Uterus (tissue), 4 donors: ENCODE measurements around the gene RAX2. TPM values are rescaled to one million over a fixed set of nuclear protein-coding genes. Genes with fewer than 3 reads are reported as not detected.

Experiments
- DNase-seq, 2 donors: peaks; one replicate each; pipeline ENCODE4 v3.0.0-alpha.2; 2019 to 2020
- H3K27ac ChIP-seq, 2 donors: fragments of 200-600 bp; sonication (generic); 1 replicate in 1 of 2; 2 replicates in 1 of 2; pipeline ENCODE4 v1.5.1; 2016 to 2018
- H3K27me3 ChIP-seq, 2 donors: fragments of 200-600 bp; sonication (generic); one replicate each; pipeline ENCODE4 v1.5.1; 2018 to 2019; ENCODE audit warnings: control low read depth in 1 of 2
- H3K36me3 ChIP-seq, 2 donors: fragments of 200-600 bp; sonication (generic); one replicate each; pipeline ENCODE4 v1.5.1; 2019; ENCODE audit warnings: control low read depth in 1 of 2
- H3K4me1 ChIP-seq, 2 donors: fragments of 200-600 bp; sonication (generic); one replicate each; pipeline ENCODE4 v1.5.1; 2018 to 2019; ENCODE audit warnings: control low read depth in 1 of 2
- H3K4me3 ChIP-seq, 2 donors: fragments of 200-600 bp; sonication (generic); 1 replicate in 1 of 2; 2 replicates in 1 of 2; pipeline ENCODE4 v1.5.1; 2018 to 2019; ENCODE audit warnings: mild to moderate bottlenecking in 1 of 2
- H3K9me3 ChIP-seq, 2 donors: fragments of 200-600 bp; sonication (generic); one replicate each; pipeline ENCODE4 v1.5.1; 2019; ENCODE audit warnings: control low read depth in 1 of 2
- POLR2A ChIP-seq, 2 donors: fragments of 450-650 bp; IDR thresholded peaks; one replicate each; pipeline ENCODE4 v1.6.1; 2016; ENCODE audit warnings: antibody characterized with exemption in 2 of 2, mild to moderate bottlenecking in 1 of 2, moderate library complexity in 1 of 2
- intact Hi-C: fragments of 100-400 bp; cut with DNase I; formaldehyde crosslinking; loops from one replicate; pipeline ENCODE4 v1.15.1; 2023; ENCODE audit warnings: low total_unique reads
- total RNA-seq, 4 donors: library from RNA; depleted of rRNA in 3 of 4; stranded (reverse); fragments of >200 nt in 3 of 4; gene quantifications; one replicate each; pipeline versions ENCODE4 v1.1.0 to v1.2.4, GENCODE V29; 2014 to 2023
- TF ChIP-seq, protein P1 (sequence below), 4 experiments: fragments of 200-600 bp in 2 of 4; fragments of 450-650 bp in 2 of 4; sonication (generic) in 2 of 4; IDR thresholded peaks; one replicate each; pipeline ENCODE4 v1.5.1; 2016 to 2019; ENCODE audit warnings: antibody characterized with exemption in 4 of 4, mild to moderate bottlenecking in 2 of 4, moderate library complexity in 1 of 4
- donor health status: DM: yes; HTN: yes; CAD: no.

The RAX2 gene
- total RNA-seq, 4 donors from 2014 or later: 0.14 to 4.3 TPM; not detected in 2

DNA sequence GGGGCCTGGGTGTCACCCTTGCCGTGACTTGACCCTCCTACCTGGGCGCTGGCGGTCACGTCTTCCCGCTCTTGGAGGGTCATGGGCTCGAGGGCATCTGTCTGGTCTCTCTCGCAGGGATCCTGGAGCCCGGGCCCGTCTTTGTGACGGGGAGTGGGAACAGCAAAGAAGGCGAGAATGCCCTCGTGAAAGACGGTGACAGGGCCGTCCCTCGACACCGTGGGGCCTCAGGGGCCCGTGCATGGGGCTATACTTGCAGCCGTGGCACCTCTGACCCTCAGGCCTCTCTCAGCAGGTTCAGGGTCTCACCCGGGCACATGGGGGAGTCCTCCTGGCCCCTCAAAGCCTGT, 35.1 kb upstream of the RAX2 start:
- H3K27ac ChIP-seq: no peak overlapping the region
- intact Hi-C loops: no loop called here
- no peaks in the 10 kb centered on the region for H3K36me3 ChIP-seq
- TF ChIP-seq POLR2A (IDR thresholded peaks at IDR 0.05): no peak
- TF ChIP-seq, protein P1, sequence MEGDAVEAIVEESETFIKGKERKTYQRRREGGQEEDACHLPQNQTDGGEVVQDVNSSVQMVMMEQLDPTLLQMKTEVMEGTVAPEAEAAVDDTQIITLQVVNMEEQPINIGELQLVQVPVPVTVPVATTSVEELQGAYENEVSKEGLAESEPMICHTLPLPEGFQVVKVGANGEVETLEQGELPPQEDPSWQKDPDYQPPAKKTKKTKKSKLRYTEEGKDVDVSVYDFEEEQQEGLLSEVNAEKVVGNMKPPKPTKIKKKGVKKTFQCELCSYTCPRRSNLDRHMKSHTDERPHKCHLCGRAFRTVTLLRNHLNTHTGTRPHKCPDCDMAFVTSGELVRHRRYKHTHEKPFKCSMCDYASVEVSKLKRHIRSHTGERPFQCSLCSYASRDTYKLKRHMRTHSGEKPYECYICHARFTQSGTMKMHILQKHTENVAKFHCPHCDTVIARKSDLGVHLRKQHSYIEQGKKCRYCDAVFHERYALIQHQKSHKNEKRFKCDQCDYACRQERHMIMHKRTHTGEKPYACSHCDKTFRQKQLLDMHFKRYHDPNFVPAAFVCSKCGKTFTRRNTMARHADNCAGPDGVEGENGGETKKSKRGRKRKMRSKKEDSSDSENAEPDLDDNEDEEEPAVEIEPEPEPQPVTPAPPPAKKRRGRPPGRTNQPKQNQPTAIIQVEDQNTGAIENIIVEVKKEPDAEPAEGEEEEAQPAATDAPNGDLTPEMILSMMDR (IDR thresholded peaks at IDR 0.05): no peak
- H3K9me3 ChIP-seq: no peaks in the 10 kb centered on the region
- no peak overlapping the region for H3K4me3 ChIP-seq
- no peak for DNase-seq
- H3K27me3 ChIP-seq: no peaks in the 10 kb centered on the region
- no peaks in the 10 kb centered on the region for H3K4me1 ChIP-seq

DNA sequence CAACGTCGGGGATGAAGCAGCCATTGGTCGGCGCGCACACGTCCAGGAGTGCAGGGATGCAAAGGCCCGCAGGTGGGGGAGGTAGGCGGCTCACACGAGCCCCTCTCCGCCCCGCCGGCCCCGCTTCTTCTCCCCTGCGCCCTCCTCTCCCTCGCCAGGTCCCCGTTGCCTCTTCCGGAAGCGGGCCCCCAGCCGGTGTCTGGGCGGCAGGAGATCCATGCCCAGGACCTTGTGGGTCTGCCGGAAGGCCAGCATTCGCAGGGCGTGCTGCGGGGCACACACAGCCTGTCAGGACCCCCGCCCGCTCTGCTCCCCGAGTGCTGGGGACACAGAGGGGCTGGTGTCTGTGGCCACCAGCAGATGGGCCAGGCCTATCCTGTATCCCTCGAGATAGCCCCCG, 33.8 kb upstream of the RAX2 start:
- no peak overlapping the region for H3K27ac ChIP-seq
- no peaks in the 10 kb centered on the region for H3K36me3 ChIP-seq
- H3K27me3 ChIP-seq: peaks cover 0 to 10% of the 10 kb centered on the region in 2 donors
- H3K4me3 ChIP-seq: no peak overlapping the region
- peaks cover 0 to 7% of the 10 kb centered on the region in 2 donors for H3K4me1 ChIP-seq
- TF ChIP-seq POLR2A (IDR thresholded peaks at IDR 0.05): no peak
- TF ChIP-seq, protein P1 (IDR thresholded peaks at IDR 0.05): no peak
- no peak for DNase-seq
- intact Hi-C loops: no loop called here
- H3K9me3 ChIP-seq: no peaks in the 10 kb centered on the region

DNA sequence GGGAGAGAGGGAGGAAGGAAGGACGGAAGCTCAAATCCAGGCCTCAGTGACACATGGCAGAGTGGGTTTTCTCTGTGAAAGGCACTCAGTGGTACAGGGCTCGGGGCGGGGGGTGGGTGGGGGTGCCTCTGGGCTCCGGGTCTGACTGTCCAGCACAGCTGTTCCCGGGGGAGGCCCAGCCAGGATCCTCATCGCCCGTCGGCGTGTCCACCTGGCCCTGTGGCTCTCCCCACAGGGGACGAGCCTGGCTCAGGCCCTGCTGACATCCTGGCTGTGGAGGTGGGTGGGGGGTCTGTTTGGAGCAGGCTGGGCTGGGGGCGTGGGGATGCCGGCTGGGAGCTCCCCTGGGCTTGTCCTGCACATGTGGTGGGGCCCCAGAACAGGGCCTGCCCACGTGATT, 32.4 kb upstream of the RAX2 start:
- TF ChIP-seq, protein P1 (IDR thresholded peaks at IDR 0.05): no peak
- no peak for TF ChIP-seq POLR2A (IDR thresholded peaks at IDR 0.05)
- intact Hi-C loops: no loop called here
- Histone ChIP-seq H3K4me3 (no peak overlapping the region), H3K9me3 (no peaks in the 10 kb centered on the region), H3K36me3 (no peaks in the 10 kb centered on the region), H3K27ac (no peak overlapping the region), H3K4me1 (peaks cover 0 to 7% of the 10 kb centered on the region in 2 donors), H3K27me3 (peaks cover 0 to 10% of the 10 kb centered on the region in 2 donors)
- no peak for DNase-seq

DNA sequence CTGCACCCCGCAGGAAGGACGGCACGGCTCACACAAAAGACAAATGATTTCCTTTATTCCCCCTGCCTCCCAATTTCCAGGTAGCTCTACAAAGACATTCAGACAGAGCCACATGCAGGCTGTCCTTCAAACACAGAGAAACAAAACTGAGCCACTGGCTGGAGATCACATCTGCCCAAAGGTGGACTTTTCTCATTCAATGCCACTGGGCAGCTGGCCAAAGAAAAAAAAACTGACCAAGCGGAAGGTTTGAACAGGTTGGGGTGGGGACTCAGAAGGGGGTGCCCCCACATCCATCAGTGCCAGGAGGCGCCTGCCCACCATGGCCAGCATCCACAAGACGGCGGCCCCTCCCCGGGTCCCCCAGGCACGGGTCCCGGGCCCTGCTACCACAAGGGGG, 32.0 kb upstream of the RAX2 start:
- no peak for TF ChIP-seq POLR2A (IDR thresholded peaks at IDR 0.05)
- TF ChIP-seq, protein P1 (IDR thresholded peaks at IDR 0.05): no peak
- H3K9me3 ChIP-seq: no peaks in the 10 kb centered on the region
- no peak overlapping the region for H3K4me3 ChIP-seq
- no peak for DNase-seq
- intact Hi-C loops: no loop called here
- H3K27me3 ChIP-seq: peaks cover 0 to 13% of the 10 kb centered on the region in 2 donors
- H3K27ac ChIP-seq: no peak overlapping the region
- H3K36me3 ChIP-seq: no peaks in the 10 kb centered on the region
- peaks cover 0 to 7% of the 10 kb centered on the region in 2 donors for H3K4me1 ChIP-seq

DNA sequence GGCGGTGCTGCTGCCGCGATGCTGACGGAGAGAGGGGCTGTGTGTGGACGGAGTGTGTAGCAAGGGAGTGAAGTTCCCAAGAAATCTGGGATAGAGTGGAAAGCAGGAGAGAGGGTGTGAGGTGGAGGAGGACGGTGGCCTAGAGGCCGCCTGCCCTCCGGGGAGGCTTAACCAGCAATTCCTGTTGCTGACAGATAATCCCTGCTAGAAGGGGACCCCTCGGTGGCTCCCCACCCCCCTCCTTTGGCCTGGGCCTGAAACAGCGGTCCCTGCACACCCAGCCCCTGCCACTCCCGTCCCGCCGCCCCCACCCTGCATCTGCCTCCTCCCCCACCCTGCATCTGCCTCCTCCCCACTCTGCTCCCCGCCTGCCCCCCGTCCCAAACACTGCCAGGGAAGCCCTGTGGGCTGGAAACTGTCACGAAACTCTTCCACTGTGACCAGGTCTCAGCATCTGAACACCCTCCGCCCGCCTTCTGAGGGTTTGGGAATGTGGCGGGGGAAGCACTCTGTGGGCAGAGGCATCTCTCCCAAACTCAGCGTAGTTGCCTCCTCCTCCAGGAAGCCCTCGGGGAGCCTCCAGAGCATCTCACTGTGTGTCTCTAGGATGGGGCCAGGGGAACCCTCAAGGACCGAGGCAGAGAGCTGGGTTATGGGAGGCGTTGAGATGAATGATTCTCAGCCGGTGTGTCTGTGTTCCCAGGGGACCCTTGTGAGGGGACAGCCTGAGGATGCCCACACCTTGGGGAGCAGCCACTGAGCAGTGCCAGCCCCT, 31.3 kb upstream of the RAX2 start:
- no peaks in the 10 kb centered on the region for H3K9me3 ChIP-seq

More for the DNA sequence above, 31.3 kb upstream of the RAX2 start:
- no peak overlapping the region for H3K4me3 ChIP-seq
- peaks cover 0 to 15% of the 10 kb centered on the region in 2 donors for H3K27me3 ChIP-seq
- peaks cover 0 to 7% of the 10 kb centered on the region in 2 donors for H3K4me1 ChIP-seq
- no peak overlapping the region for H3K27ac ChIP-seq
- intact Hi-C loops: no loop called here
- no peak for DNase-seq
- TF ChIP-seq POLR2A (IDR thresholded peaks at IDR 0.05): no peak
- TF ChIP-seq, protein P1 (IDR thresholded peaks at IDR 0.05): no peak
- no peaks in the 10 kb centered on the region for H3K36me3 ChIP-seq
